GM19468 (cell line): ENCODE measurements around the gene LRMDA.

ENCODE experiments used
- ATAC-seq: cut with Tn5 transposase; IDR thresholded peaks from one replicate; pipeline ENCODE4 v1.9.1; 2021; ENCODE audit warnings: mild to moderate bottlenecking, moderate library complexity, moderate number of reproducible peaks; ENCODE audit not compliant: unreplicated experiment; ENCODE audit errors: extremely low read depth

Gene LRMDA

DNA sequence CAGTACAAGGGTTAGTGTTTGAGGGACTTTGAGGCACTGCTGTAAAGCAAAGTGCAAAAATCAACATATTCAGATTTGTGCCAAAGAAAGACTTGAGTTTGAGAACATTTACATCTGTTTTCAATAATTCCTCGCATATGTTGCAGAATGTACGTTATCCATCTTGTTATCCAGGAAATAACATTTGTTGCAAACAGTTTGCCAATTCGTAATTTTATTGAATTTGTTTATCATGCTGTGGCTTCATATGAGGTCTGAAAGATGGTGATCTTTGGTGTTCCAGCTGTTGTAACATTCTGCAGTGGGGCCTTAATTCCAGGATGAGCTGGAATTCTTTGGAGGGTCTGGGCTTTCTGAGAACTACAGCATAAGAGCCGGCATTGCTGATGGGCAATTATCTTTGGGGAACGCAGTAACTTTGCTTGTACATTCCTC lies 396.2 kb downstream of the LRMDA start:
- no peak for ATAC-seq

GRCh38 chr10:75828413-75828812 lies 397.0 kb downstream of the LRMDA start:
- no peak for ATAC-seq

GRCh38 chr10:75836064-75836463 lies 404.6 kb downstream of the LRMDA start:
- no peak for ATAC-seq

GRCh38 chr10:75838486-75838885 lies 407.1 kb downstream of the LRMDA start:
- ATAC-seq = no peak

DNA sequence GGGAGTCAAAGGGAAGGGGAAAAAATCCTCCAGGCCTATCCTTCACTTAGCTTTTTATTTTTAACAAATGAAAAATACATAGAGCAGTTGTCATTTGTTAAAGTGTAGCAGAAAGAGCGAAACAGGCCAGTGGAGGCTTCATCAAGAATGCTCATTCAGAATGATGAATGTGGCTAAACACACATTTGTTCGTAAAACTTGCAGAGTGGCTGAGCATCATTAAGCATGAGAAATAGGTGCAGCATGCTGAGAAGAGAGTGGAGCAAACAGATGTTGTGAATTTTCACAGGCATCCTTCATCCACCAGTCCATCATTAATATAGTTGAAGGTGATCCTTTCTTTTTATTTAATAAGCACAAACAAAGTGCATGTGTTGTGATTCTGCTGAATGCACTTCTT lies 407.6 kb downstream of the LRMDA start:
- ATAC-seq = no peak

- no peak for ATAC-seq
Observed at GRCh38 chr10:75841266-75841665, 409.8 kb downstream of the LRMDA start.

GRCh38 chr10:75845176-75845947 lies 413.9 kb downstream of the LRMDA start:
- no peak for ATAC-seq

DNA sequence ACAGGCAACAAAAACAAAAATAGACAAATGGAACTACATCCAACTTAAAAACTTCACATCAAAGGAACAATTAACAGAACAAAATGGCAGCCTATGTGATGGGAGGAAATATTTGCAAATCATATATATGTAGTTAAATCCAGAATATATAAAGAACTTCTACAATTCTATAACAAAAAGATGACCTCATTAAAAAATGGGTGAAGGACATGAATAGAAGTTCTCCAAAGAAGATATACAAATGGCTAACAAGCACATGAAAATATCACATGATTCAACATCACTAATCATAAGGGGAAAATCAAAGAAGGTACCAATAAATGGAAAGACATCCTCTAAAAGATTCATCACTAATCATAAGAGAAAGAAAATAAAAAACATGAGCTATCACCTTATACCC lies 416.1 kb downstream of the LRMDA start:
- ATAC-seq = no peak

GRCh38 chr10:75851580-75852345 lies 420.3 kb downstream of the LRMDA start:
- ATAC-seq = no peak

DNA sequence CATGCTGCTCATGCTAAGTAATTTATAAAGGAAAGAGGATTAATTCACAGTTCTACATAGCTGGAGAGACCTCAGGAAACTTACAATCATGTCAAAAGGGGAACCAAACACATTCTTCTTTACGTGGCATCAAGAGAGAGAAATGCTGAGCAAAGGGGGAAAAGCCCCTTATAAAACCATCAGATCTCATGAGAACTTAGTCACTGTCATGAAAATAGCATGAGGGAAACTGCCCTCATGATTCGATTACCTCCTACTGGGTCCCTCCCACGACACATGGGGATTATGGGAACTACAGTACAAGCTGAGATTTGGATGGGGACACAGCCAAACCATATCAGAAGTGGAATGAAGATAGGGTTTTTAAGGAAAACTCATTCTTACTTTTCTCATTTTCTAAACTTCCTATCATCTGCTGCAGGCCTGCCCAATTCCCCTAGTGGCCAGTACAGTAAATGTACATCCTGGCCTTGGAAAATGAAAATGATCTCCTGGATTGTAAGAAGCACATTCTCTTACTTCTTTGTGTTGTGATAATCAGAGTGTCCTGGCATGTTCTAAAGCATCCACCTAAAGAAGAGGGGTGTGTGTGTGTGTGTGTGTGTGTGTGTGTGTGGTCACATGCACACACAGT lies 421.5 kb downstream of the LRMDA start:
- ATAC-seq = no peak

- no peak for ATAC-seq
Observed at GRCh38 chr10:75857269-75857846, 425.9 kb downstream of the LRMDA start.

- ATAC-seq = no peak
Observed at GRCh38 chr10:75857896-75858295, 426.5 kb downstream of the LRMDA start.

DNA sequence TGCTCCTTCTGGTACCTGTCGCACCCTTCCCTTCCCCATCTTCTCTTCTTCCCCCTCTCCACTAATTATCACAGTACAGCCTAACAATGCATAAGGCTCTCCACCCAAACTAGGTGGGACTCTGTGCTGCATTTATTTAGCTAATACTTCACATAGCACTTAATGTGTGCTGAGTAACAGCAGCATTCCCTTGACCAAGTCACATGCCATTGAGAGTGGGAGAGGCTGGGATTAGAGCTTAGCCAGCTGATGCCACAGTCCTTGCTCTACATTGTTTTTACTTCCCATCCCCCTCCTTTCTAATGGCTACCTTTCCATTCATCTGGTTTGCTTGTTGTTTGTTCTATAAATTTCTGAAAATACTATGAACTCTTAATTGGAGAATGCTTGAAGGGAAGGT lies 426.9 kb downstream of the LRMDA start:
- ATAC-seq = no peak

GRCh38 chr10:75859141-75859540 lies 427.7 kb downstream of the LRMDA start:
- ATAC-seq = no peak

- no peak for ATAC-seq
Observed at GRCh38 chr10:75860009-75860408, 428.6 kb downstream of the LRMDA start.

- no peak for ATAC-seq
Observed at GRCh38 chr10:75861582-75861981, 430.2 kb downstream of the LRMDA start.

DNA sequence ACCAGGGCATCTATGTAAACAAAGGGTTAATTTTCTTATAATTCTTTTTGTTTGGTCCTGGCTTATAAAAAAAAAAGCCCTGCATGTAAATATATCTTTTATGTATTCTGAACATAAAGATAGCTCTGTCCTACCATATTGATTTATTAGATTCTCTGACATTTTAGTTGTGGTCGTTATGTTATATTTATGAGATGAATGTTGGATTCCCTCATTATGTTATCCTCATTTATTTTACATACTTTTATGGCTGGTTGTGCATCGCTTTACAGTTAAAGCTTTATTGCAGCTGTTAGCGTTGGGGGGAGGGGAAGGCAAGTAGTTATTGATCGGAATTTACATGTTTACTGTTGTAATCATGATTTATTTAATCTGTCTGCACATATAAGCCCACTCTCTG lies 431.5 kb downstream of the LRMDA start:
- ATAC-seq = no peak

- no peak for ATAC-seq
Observed at GRCh38 chr10:75864717-75865116, 433.3 kb downstream of the LRMDA start.

GRCh38 chr10:75865413-75866299 lies 434.2 kb downstream of the LRMDA start:
- no peak for ATAC-seq

DNA sequence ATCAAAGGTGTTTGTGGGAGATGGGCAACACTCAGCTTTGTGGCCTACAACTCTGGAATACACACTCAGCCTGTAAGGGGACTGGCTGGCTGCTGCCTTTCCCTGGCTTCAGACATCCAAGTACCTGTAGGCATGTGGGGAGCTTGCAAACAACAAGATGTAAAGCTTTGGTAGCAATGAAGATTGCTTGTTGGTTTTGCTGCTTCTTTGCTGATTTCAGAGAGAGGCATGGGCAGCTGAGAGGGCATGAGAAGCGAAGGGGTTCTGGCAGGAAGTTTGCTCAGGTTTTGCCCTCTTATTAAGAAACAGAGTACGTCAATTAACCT lies 434.8 kb downstream of the LRMDA start:
- ATAC-seq = no peak
